Measurements from ENCODE around the gene LARGE1.

LARGE1 gene

DNA sequence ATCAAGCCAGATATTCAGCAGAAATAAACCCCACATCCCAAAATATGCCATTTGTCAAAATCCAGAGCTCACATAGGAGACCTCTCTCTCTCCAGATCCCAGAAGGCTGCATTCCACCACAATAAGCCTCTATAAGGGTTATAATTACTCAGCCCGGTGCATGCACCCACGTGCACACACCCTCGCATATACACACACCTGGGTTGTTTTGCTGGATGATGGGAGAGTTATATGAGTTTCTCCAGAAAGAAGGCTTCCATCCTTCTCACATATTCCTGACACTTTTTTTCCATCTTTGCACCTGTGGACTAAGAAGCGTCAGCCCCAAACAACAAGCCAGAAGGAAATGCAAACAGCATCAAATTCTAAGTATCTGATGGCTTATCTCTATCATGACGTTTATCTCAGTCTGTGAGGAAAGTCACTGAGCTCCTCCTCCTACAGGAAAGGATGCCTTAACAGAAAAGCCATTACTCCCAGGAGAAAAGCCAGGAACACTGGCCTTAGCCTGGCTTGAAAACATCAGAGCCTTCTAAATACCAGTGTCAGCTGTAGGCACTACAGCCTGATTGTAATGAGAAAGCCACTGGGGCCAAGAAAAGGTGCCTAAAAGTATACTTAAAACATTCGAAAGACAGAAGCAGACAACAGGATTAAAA, 253.2 kb downstream of the LARGE1 start:
- DNase-seq (ENCODE audit: low read depth in 2 of 3, low spot score in 2 of 3) = no peak

- DNase-seq (ENCODE audit: low read depth in 2 of 3, low spot score in 2 of 3) = no peak
Observed at GRCh38 chr22:33666279-33666960, 253.9 kb downstream of the LARGE1 start.

DNA sequence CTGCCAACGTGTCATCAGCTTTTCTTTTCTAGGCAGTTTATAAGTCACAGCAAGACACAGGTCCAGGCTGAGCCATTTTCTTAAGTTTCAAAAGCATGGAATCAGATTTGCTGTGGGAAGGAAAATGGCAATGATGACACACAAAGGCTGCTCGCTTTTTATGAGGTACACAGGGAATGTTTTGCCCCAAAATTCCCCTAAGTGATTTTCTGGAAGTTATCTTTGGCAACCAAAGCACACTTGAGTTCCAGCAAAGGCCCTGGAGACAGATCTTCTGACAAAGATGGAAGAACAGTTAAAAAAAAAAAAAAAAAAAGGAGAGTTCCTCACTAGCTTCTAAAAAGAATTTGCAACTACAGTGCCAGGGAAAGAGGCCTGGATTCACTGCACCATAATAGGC, 260.8 kb downstream of the LARGE1 start:
- no peak for DNase-seq (ENCODE audit: low read depth in 2 of 3, low spot score in 2 of 3)

DNA sequence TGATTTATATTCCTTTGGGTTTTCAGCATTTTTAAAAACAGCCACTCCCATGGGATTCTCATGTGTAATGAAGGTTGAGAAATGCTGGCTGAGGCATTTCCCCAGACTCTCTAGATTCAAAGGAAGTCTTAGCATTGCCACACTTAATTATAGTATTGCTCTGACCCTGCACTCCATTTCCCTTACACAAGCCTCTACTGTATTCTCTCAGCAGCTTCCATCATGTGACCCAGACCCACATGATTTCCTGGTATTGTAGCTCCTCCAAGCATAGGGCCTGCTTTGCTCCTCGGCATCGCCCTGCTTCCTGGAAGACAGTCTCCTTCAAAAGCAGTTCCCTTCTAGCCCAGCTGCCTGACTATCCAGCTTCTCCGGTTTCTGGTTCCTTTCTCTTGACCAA, 261.5 kb downstream of the LARGE1 start:
- no peak for DNase-seq (ENCODE audit: low read depth in 2 of 3, low spot score in 2 of 3)

DNA sequence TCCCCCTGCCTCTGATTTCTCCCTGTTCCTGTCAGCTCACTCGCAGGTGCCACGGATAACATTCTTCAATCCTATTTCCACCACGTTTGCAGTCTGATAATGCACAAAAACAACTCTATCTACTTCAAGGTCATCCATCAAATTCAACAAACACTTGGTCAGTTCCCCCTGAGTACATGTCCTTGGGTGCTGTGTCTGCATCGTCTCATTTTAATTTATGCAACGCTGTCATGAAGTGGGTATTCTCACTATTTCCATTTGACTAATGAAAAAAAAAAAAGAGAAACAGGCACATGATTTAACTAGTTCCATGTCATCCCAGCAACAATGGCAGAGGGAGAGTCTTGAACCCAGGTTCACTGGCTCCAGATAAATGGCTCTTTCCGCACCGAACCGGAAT, 262.6 kb downstream of the LARGE1 start:
- DNase-seq (ENCODE audit: low read depth in 2 of 3, low spot score in 2 of 3) = no peak

- DNase-seq (ENCODE audit: low read depth in 2 of 3, low spot score in 2 of 3) = no peak
Observed at GRCh38 chr22:33656808-33657628, 263.3 kb downstream of the LARGE1 start.

- DNase-seq (ENCODE audit: low read depth in 2 of 3, low spot score in 2 of 3) = no peak
Observed at GRCh38 chr22:33654173-33654895, 265.9 kb downstream of the LARGE1 start.

DNA sequence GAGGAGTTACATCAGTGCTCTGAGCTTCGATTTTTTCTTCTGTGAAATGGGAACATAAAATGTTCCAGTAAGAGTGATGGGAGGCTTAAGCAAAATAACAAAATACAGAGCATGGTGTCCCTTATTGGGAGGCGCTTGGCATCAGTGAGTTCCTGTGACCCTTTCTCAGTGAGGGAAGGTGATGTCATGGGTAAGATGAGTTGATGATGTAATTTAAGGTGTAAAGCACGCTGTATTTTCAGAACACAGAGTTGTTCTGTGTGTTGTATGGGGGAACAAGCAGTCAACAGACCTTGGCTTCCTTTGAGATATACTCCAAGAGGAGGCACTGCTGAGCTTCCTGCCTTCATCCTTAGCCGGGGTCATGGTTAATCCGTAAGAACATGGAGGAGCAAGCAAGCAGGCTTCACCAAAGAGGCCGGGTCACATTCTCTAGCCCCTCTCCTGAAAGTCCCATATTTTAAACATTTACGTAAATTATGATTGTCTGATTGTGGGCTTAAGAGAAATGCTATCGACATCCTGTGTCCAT, 266.7 kb downstream of the LARGE1 start:
- no peak for DNase-seq (ENCODE audit: low read depth in 2 of 3, low spot score in 2 of 3)

GRCh38 chr22:33652615-33653014, 267.7 kb downstream of the LARGE1 start:
- no peak for DNase-seq (ENCODE audit: low read depth in 2 of 3, low spot score in 2 of 3)

DNA sequence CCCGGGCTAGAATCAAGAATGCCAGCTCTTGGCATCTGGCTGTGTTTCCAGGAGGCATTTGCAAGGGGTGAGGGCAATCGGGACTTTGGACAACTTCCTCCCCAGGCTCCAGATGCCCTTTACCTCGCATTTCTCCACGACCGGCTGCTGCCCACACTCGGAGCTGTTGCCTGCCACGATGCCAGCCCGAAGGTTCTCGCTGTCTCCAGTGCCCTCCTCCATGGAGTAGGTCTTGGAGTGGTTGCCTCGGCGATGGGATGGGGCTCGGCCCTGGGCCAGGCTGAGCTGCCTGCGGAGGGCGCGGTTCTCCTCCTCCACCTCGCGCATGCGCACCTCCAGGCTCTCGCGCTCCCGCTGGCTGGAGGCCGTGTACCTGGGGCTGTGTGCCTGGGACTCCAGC, 270.0 kb downstream of the LARGE1 start:
- no peak for DNase-seq (ENCODE audit: low read depth in 2 of 3, low spot score in 2 of 3)

GRCh38 chr22:33648478-33648877, 271.8 kb downstream of the LARGE1 start:
- DNase-seq (ENCODE audit: low read depth in 2 of 3, low spot score in 2 of 3) = no peak

GRCh38 chr22:33640900-33641299, 279.4 kb downstream of the LARGE1 start:
- no peak for DNase-seq (ENCODE audit: low read depth in 2 of 3, low spot score in 2 of 3)

DNA sequence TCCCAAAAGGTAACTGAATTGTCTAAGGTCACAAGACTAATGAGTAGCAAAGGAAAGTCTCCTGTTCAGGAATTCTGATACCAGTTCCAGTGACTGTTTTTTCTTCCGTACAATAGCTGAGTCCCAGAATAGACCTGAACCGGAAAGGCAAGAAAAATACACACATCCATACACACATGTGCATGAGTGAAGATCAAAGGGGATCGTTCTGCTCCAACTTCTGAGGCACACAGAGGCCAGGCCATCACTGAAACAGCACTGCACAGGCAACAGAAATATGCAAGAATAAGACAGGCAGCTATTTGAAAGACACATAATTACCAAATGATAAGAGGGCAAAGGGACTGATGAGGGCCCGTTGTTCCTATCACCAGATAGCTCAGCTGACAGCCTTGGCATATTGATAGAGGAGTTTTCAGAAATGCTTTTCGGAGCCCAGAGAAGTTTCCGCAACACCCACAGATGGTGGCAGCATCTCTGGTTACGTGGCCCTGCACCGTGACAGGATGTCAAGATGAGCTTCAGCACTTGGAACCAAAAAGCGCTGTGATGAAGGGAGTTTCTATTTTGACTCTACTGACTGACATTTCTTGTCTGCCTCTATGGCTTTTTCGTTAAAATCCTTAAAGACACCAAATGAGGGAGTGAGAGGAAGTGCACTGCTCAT, 280.6 kb downstream of the LARGE1 start:
- no peak for DNase-seq (ENCODE audit: low read depth in 2 of 3, low spot score in 2 of 3)

DNA sequence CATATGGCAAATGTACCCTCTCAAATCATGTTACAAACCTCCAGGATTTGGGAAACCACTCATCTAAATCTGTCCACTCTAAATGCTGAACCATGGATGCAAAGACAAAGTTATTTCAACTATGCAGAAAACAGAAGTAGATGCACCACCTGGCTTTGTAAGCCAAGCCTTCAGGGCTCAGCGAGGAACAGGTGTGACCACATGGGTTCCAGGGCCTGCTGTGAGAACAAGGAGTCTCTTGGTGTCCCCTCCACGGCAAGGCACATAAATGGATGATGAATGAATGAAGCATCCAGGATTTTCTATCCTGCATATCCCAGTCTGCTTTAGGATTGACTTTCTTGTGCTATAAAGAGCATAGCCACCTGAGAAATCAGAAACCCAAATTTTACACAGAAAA, 284.5 kb downstream of the LARGE1 start:
- DNase-seq (ENCODE audit: low read depth in 2 of 3, low spot score in 2 of 3) = no peak

DNA sequence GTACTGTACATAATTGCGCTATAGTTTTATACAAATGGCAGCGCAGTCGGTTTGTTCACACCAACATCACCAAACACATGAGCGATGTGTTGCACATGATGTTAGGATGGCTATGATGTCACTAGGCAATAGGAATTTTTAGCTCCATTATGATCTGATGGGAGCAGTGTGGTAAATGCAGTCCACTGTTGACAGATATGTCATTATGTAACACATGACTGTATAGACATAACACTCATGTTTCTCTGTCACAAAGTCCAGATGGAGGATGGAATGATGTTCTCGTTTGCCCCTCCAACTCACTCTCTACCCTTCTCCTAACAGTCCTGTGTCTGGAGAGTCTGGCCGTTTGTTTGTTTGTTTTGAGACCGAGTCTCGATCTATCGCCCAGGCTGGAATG, 288.5 kb downstream of the LARGE1 start:
- no peak for DNase-seq (ENCODE audit: low read depth in 2 of 3, low spot score in 2 of 3)

- no peak for DNase-seq (ENCODE audit: low read depth in 2 of 3, low spot score in 2 of 3)
Observed at GRCh38 chr22:33625959-33626358, 294.3 kb downstream of the LARGE1 start.

DNA sequence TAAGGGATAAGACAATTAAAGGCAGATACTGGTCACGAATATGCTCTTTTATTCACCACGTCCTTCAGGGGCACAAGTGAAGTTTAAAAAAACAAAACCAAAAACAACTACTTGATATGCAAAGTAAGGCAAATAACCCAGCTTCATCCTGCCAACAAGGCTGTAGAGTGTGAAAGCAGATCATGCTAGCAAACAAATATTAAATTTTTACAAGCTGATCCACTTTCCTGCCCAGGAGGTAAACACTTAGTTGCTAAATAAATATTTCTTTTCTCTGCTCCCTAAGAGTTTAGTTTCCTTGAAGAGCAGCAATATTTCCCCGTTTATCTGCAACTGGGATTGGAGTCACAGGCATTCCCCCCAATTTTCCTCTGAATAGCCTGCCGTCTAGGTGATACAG, 300.2 kb downstream of the LARGE1 start:
- DNase-seq (ENCODE audit: low read depth in 2 of 3, low spot score in 2 of 3) = no peak

- DNase-seq (ENCODE audit: low read depth in 2 of 3, low spot score in 2 of 3) = no peak
Observed at GRCh38 chr22:33606504-33606903, 313.8 kb downstream of the LARGE1 start.

DNA sequence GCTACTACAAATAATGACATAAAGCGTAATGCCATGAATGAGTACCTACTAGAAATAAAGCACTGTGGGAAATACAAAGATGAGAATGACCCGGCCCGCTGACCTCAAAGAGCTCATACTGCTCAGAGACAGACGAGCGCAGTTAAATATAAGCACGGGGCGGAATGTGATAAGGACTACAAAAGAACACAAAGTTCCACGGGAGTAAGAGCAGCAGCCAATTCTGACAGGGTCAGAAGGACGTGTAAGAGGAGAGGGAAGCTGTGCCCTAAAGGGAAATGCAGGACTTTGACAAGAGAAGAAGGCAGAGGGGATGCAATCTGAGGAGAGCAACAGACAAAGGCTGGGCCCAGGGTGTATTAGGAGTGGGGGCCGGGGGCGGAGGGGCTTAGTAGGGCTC, 314.6 kb downstream of the LARGE1 start:
- no peak for DNase-seq (ENCODE audit: low read depth in 2 of 3, low spot score in 2 of 3)

DNA sequence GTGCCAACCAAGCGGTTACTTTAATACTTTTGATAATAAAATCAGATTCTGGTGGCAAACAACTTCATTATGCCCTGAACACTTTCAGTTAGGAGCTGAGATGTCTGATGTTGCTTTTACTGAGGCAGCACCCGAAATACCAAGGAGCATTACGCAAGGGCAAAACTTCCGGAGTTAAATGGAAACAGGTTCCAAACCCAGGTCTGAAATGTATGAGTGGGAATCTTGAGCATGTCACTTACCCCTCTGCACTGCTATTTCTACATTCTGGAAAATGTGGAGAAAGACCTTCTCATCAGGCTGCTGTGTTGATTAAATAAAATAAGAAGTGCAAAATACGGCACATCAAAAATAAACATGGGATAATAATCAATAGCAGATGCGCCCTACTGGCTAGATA, 315.1 kb downstream of the LARGE1 start:
- DNase-seq (ENCODE audit: low read depth in 2 of 3, low spot score in 2 of 3) = no peak

DNA sequence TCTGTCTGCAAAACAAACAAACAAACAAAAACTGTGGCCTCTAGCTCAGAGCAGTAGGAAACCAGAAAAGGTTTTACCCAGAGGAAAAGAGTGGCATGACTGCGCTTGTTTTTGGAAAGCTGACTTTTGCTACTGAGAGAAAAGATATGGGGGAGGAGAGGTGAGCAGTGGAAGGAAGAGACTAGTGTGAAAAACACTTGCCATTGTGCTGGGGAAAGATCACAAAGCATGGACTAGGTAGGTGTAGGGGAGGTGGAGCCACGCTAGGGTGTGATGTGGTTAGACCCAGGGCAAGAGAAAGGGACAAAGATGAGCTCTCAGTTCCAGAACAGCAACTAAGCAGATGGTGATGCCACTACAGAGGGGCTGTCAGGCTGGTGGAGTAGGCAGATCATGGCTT, 319.2 kb downstream of the LARGE1 start:
- no peak for DNase-seq (ENCODE audit: low read depth in 2 of 3, low spot score in 2 of 3)

Measured in activated CD8-positive, alpha-beta memory T cell treated with anti-CD3 and anti-CD28 coated beads for 48 hours (primary cell).